Nephron (organoid): ENCODE measurements around the gene USP53.

Source experiments
- H3K27ac Mint-ChIP-seq, 3 experiments: 2 replicates each; pipeline ENCODE4 v1.8.0; 2020; ENCODE audit warnings: mixed read lengths in 3 of 3, mild to moderate bottlenecking in 2 of 3, moderate library complexity in 1 of 3
- H3K27me3 Mint-ChIP-seq: 2 replicates; pipeline ENCODE4 v1.8.0; 2021; ENCODE audit warnings: low read depth, mild to moderate bottlenecking, moderate library complexity, mixed read lengths
- H3K36me3 Mint-ChIP-seq: 2 replicates; pipeline ENCODE4 v1.8.0; 2020; ENCODE audit warnings: low read depth, mixed read lengths
- H3K4me1 Mint-ChIP-seq: 2 replicates; pipeline ENCODE4 v1.8.0; 2020; ENCODE audit warnings: mixed read lengths
- H3K4me3 Mint-ChIP-seq, 3 experiments: 2 replicates each; pipeline ENCODE4 v1.8.0; 2020; ENCODE audit warnings: mild to moderate bottlenecking in 3 of 3, mixed read lengths in 3 of 3, moderate library complexity in 2 of 3
- H3K9me3 Mint-ChIP-seq: 2 replicates; pipeline ENCODE4 v1.8.0; 2020; ENCODE audit warnings: mixed read lengths
- CTCF ChIP-seq, 3 experiments: fragments of 200-600 bp; sonication (generic); IDR thresholded peaks; one replicate each; pipeline ENCODE4 v1.5.0; 2021; ENCODE audit warnings: antibody characterized with exemption in 3 of 3; ENCODE audit not compliant: unreplicated experiment in 3 of 3

Gene USP53

DNA sequence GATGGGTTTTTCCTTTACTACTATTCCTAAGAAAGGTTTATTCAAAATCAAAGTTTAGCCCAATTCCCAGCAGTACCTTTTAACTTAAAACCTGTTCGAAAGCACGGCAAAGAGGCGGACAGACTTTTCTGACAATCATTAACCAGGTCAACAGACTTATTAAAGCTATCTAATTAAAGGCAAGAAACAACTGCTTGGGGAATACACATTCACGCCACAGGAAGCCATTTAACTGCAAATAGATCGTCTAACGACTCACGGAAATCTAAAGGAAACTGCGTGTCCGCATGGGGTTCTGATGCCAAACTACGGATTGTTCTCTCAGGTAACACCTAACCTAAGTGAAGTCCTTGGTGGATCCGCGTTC is 663 bp upstream of the USP53 start:
- Mint-ChIP-seq H3K27ac (peak overlapping the region; percentile 96 to 98 (median 98)), H3K4me1 (peaks cover 6% of the 10 kb centered on the region), H3K36me3 (no peaks in the 10 kb centered on the region), H3K27me3 (no peaks in the 10 kb centered on the region), H3K9me3 (no peaks in the 10 kb centered on the region), H3K4me3 (peak overlapping the region; percentile 87 to 92 (median 91))
- TF ChIP-seq CTCF (IDR thresholded peaks at IDR 0.05; ENCODE audit: unreplicated experiment in 3 of 3) = no peak

- Mint-ChIP-seq H3K4me3 (peak overlapping the region; percentile 87 to 92 (median 91)), H3K4me1 (peaks cover 6% of the 10 kb centered on the region), H3K36me3 (peaks cover 12% of the 10 kb centered on the region), H3K9me3 (no peaks in the 10 kb centered on the region), H3K27ac (peak overlapping the region; percentile 96 to 98 (median 98)), H3K27me3 (no peaks in the 10 kb centered on the region)
- TF ChIP-seq CTCF (IDR thresholded peaks at IDR 0.05; ENCODE audit: unreplicated experiment in 3 of 3) = no peak
Observed at GRCh38 chr4:119212964-119213606, 572 bp downstream of the USP53 start.

DNA sequence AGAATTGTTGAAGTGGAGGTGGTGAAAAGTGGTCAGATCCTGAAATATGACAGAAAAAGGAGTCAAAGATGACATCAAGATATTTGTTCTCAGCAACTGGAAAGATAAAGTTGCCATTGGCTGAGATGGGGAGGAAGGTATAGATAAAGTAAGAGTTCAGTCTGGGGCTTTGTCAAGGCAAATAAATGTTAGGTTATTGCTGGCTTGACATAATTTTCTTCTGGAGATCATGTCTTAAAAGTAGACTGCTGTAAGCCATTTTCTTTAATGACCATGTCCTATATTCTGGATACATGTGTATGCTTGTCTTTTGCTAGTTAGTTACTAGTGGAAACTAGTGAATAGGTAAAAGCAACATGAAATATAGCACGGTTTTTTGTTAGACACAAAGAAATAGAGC is 5.6 kb downstream of the USP53 start:
- no peaks in the 10 kb centered on the region for H3K27me3 Mint-ChIP-seq
- no peak overlapping the region for H3K27ac Mint-ChIP-seq
- TF ChIP-seq CTCF (IDR thresholded peaks at IDR 0.05; ENCODE audit: unreplicated experiment in 3 of 3) = no peak
- H3K4me1 Mint-ChIP-seq = peaks cover 3% of the 10 kb centered on the region
- no peak overlapping the region for H3K4me3 Mint-ChIP-seq
- peaks cover 2% of the 10 kb centered on the region for H3K9me3 Mint-ChIP-seq
- peaks cover 42% of the 10 kb centered on the region for H3K36me3 Mint-ChIP-seq

DNA sequence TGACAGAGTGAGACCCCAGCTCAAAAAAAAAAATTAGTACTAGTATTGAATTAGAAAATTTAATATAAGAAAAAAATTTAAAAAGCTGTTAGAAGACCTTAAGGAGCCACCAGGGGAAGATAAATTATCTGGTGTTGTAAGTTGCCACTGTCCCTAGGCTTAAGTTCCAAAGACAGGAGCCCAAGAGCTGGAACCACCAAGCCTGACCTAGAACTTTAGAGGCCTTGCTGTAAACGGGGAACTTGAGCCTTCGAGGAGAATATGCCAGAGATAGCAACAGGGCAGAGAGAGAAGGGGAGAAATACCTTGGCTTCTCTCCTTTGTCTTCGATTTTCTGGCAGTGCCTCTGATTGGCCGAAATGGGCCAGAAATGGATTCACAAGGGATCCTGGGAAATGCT is 8.9 kb downstream of the USP53 start:
- no peaks in the 10 kb centered on the region for H3K4me1 Mint-ChIP-seq
- no peak overlapping the region for H3K27ac Mint-ChIP-seq
- H3K36me3 Mint-ChIP-seq = peaks cover 62% of the 10 kb centered on the region
- TF ChIP-seq CTCF (IDR thresholded peaks at IDR 0.05; ENCODE audit: unreplicated experiment in 3 of 3) = no peak
- H3K27me3 Mint-ChIP-seq = no peaks in the 10 kb centered on the region
- no peak overlapping the region for H3K4me3 Mint-ChIP-seq
- H3K9me3 Mint-ChIP-seq = peaks cover 9% of the 10 kb centered on the region

DNA sequence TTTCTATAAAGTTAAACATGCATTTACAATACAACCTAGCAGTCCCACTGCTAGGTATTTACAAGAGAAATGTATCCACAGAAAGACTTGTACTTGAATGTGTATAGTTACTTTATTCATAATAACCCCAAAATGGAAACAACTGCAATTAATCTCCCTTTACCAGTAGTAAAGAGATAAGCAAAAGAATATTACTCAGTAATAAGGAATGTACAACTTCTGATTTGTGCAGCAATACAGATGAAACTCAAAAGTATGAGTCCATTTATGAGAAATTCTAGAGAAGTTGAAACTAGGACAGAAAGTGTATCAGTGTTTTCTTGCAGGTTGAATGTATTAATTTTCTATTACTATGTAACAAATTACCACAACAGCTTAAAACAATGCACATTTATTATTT is 15.2 kb downstream of the USP53 start:
- Mint-ChIP-seq H3K36me3 (peaks cover 45% of the 10 kb centered on the region), H3K9me3 (peaks cover 9% of the 10 kb centered on the region), H3K27ac (no peak overlapping the region), H3K4me3 (no peak overlapping the region), H3K4me1 (no peaks in the 10 kb centered on the region), H3K27me3 (no peaks in the 10 kb centered on the region)
- no peak for TF ChIP-seq CTCF (IDR thresholded peaks at IDR 0.05; ENCODE audit: unreplicated experiment in 3 of 3)

DNA sequence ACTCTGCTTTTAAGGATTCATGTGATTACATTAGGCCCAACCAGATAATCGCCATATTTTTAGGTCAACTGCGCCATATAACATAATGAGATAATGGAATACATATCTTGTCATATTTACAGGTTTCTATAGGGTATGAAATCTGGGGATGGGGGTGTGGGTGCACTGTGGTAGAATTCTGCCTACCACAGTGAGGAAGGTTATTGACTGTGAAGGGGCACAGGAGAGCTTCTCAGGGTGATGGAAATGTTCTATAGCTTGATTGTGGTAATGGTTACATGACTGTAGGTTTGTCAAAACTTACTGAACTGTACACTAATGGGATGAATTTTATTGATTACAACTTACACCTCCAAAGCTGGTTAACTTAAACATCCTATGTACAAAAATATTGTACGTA is 15.9 kb downstream of the USP53 start:
- Mint-ChIP-seq H3K27ac (no peak overlapping the region), H3K36me3 (peaks cover 39% of the 10 kb centered on the region), H3K9me3 (peaks cover 6% of the 10 kb centered on the region), H3K27me3 (no peaks in the 10 kb centered on the region), H3K4me1 (no peaks in the 10 kb centered on the region), H3K4me3 (no peak overlapping the region)
- no peak for TF ChIP-seq CTCF (IDR thresholded peaks at IDR 0.05; ENCODE audit: unreplicated experiment in 3 of 3)
